Measurements from ENCODE around the gene P2RY6. TPM values are rescaled to one million over a fixed set of nuclear protein-coding genes. Genes with fewer than 3 reads are reported as not detected.

P2RY6 gene, protein sequence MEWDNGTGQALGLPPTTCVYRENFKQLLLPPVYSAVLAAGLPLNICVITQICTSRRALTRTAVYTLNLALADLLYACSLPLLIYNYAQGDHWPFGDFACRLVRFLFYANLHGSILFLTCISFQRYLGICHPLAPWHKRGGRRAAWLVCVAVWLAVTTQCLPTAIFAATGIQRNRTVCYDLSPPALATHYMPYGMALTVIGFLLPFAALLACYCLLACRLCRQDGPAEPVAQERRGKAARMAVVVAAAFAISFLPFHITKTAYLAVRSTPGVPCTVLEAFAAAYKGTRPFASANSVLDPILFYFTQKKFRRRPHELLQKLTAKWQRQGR
- total RNA-seq (not detected), polyA plus RNA-seq (not detected)

DNA sequence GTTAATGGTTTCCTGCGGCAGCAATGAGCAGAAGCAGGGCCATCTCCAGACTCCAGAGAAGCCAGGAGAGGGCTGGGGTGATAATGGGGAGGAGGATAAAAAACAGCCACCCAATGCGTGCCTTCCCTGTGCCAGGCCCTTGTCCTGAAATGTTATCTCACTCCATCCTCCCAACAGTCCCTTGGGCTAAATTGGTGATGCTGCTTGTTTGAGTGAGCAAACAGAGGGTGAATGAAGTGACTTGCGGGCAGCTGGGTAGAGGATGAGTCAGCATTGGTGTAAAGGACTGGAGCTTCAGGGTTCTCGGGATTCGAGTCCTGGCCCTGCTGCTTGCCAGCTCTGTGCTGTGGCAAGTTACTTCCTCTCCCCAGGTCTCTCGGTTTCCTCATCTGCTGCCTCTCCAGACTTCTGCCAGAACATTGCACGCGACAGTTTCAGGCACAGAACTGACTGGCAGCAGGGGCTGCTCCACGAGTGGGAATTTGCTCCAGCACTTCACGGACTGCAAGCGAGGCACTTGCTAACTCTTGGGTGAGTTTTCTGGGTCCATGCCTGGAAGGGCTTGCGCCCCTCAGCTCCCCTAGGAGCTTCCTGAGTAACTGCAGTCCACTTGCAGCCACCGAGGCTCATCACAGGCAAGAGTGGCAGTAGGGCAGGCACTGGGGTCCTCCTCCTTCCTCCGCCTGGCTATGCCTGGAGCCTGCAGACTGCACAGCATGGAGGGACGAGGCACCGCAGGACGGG is at the start of gene P2RY6:
Gene P2RY6, plus strand, starts transcription at position 403 of the 744 bp plus-strand sequence. CDS start 24,181 bp downstream, outside the sequence.
- peaks cover 18% of the 10 kb centered on the region for H3K27me3 Mint-ChIP-seq
- no peaks in the 10 kb centered on the region for H3K4me1 ChIP-seq (ENCODE audit: control insufficient read depth, insufficient read depth, low read length, poor library complexity, severe bottlenecking)
- peaks cover 2% of the 10 kb centered on the region for H3K27me3 ChIP-seq (ENCODE audit: control insufficient read depth, insufficient read depth, low read length)
- ATAC-seq (ENCODE audit: low read depth in 2 of 2) (peak in 1 of 2 donors; percentile 34), DNase-seq (no peak)
- no peak within 1 kb of the TSS for H3K27ac Mint-ChIP-seq
- no peaks in the 10 kb centered on the region for H3K9me3 ChIP-seq (ENCODE audit: control insufficient read depth in 2 of 2, low read length in 2 of 2)
- H3K27ac ChIP-seq (ENCODE audit: insufficient read depth, low read length, poor library complexity, severe bottlenecking), result no peak within 1 kb of the TSS
- H3K36me3 Mint-ChIP-seq, result no peaks in the 10 kb centered on the region
- no peaks in the 10 kb centered on the region for H3K9me3 Mint-ChIP-seq
- no peak within 1 kb of the TSS for H3K4me3 Mint-ChIP-seq
- no peaks in the 10 kb centered on the region for H3K36me3 ChIP-seq (ENCODE audit: control insufficient read depth, insufficient read depth, low read length)
- H3K4me3 ChIP-seq (ENCODE audit: low read depth, low read length), result no peak within 1 kb of the TSS
- H3K4me1 Mint-ChIP-seq, result no peaks in the 10 kb centered on the region

DNA sequence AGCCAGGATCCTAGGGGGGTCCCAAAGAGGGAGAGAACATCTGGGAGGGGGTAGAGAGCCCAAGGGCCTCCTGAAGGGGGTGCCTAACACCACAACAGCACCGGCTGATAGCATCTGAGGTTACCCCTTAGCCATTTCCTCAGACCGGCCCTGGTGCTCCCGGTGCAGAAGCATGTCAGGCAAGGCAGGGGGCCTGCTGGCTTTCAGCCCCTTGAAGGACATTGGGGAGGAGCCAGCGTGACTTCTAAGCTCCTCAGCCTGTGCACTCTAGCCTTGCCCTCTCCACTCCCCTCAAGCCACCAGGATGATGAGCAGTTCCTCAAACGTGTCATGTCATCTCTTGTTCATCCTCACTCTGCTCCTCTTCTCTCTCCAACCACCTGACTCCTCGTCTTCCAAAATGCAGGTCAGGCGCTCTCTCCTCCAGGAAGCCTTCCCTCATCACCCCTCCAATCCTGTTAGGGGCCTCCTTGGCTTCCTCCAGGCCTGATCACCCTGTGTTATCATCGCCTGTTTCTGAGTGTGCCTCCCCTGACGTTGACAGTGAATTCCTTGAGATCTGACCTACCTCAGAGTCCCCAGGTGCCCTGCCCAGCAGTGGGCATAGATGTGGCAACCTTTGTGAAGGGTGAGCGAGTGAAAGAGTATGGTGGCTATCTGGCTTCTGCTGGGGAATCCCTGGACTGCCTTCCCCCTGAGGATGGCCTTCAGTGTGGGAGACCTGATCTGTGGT is 48.0 kb upstream of the P2RY6 start:
- Mint-ChIP-seq H3K4me1 (peaks cover 0 to 3% (median under 1%) of the 10 kb centered on the region in 4 donors), H3K4me3 (no peak overlapping the region), H3K9me3 (no peaks in the 10 kb centered on the region), H3K27ac (peak overlapping the region in 1 of 3 donors; percentile 51), H3K36me3 (no peaks in the 10 kb centered on the region), H3K27me3 (peaks cover 24% of the 10 kb centered on the region)
- Histone ChIP-seq H3K36me3 (ENCODE audit: control insufficient read depth, insufficient read depth, low read length) (no peaks in the 10 kb centered on the region), H3K27ac (ENCODE audit: insufficient read depth, low read length, poor library complexity, severe bottlenecking) (no peak overlapping the region), H3K27me3 (ENCODE audit: control insufficient read depth, insufficient read depth, low read length) (no peaks in the 10 kb centered on the region), H3K4me1 (ENCODE audit: control insufficient read depth, insufficient read depth, low read length, poor library complexity, severe bottlenecking) (no peaks in the 10 kb centered on the region), H3K9me3 (ENCODE audit: control insufficient read depth in 2 of 2, low read length in 2 of 2) (no peaks in the 10 kb centered on the region), H3K4me3 (ENCODE audit: low read depth, low read length) (no peak overlapping the region)
- DNase-seq, result no peak
- ATAC-seq (ENCODE audit: low read depth in 2 of 2), result no peak

DNA sequence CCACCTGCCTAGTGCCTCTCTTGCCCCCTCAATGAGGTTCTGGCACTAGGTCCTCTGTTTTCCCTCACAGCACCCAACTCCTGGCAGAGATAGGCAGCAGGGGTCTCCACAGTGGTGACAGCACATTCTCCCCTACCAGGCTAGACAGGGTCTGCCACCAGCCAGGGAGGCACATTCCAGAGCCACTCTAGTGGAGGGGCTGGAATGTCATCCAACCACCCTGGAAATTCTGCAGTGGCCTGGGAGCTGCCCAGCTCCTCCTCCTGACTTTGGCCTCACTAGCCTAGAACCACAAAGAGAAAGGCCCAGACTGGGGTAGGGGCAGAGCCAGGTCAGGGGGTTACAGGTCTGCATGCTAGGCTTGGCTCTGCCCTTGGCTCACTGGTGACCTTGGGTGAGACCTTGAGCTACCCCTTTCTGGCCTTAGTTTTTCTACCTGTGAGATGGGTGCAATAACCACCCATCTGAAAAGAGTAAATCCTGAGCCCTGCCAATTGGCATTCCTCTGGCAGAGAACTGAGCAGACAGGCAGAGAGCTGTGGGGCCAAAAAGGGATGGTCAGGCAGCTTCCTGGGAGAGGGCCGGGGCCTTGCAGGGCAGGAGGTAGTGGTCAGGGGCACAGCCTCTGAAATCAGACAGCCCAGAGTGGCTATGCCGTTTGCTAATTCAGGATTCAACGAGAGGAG is 47.0 kb upstream of the P2RY6 start:
- no peaks in the 10 kb centered on the region for H3K36me3 ChIP-seq (ENCODE audit: control insufficient read depth, insufficient read depth, low read length)
- H3K4me1 Mint-ChIP-seq, result peaks cover 0 to 3% (median 0%) of the 10 kb centered on the region in 4 donors
- H3K4me3 ChIP-seq (ENCODE audit: low read depth, low read length), result no peak overlapping the region
- peaks cover 16% of the 10 kb centered on the region for H3K27me3 Mint-ChIP-seq
- H3K9me3 Mint-ChIP-seq, result no peaks in the 10 kb centered on the region
- H3K9me3 ChIP-seq (ENCODE audit: control insufficient read depth in 2 of 2, low read length in 2 of 2), result no peaks in the 10 kb centered on the region
- no peak overlapping the region for H3K4me3 Mint-ChIP-seq
- no peak overlapping the region for H3K27ac ChIP-seq (ENCODE audit: insufficient read depth, low read length, poor library complexity, severe bottlenecking)
- no peaks in the 10 kb centered on the region for H3K27me3 ChIP-seq (ENCODE audit: control insufficient read depth, insufficient read depth, low read length)
- ATAC-seq (ENCODE audit: low read depth in 2 of 2), result no peak
- no peaks in the 10 kb centered on the region for H3K4me1 ChIP-seq (ENCODE audit: control insufficient read depth, insufficient read depth, low read length, poor library complexity, severe bottlenecking)
- H3K27ac Mint-ChIP-seq, result peak overlapping the region in 1 of 3 donors; percentile 30
- H3K36me3 Mint-ChIP-seq, result no peaks in the 10 kb centered on the region
- DNase-seq, result no peak

DNA sequence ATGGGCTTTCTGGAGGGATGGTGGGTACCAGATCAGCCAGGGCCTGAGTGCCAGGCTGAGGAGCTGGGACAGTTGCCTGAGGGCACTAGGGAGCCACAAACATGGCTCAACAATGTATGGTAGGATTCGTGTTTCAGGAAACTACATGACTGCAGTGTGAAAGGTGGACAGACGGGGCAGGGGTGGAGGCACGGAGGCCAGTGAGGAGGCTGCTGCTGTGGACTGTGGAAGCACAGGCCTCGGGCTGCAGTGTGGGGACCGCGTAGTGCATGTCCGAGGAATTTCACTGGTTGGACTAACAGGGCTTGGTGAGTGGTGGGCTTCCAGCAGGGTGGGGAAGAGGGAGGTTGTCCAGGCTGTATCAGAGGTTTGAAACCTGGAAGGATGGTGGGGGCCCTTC is 46.3 kb upstream of the P2RY6 start:
- Histone ChIP-seq H3K36me3 (ENCODE audit: control insufficient read depth, insufficient read depth, low read length) (no peaks in the 10 kb centered on the region), H3K27ac (ENCODE audit: insufficient read depth, low read length, poor library complexity, severe bottlenecking) (no peak overlapping the region), H3K27me3 (ENCODE audit: control insufficient read depth, insufficient read depth, low read length) (no peaks in the 10 kb centered on the region), H3K4me3 (ENCODE audit: low read depth, low read length) (no peak overlapping the region), H3K9me3 (ENCODE audit: control insufficient read depth in 2 of 2, low read length in 2 of 2) (no peaks in the 10 kb centered on the region), H3K4me1 (ENCODE audit: control insufficient read depth, insufficient read depth, low read length, poor library complexity, severe bottlenecking) (no peaks in the 10 kb centered on the region)
- H3K4me1 Mint-ChIP-seq, result peaks cover 0 to 3% (median 0%) of the 10 kb centered on the region in 4 donors
- no peaks in the 10 kb centered on the region for H3K36me3 Mint-ChIP-seq
- no peak for ATAC-seq (ENCODE audit: low read depth in 2 of 2)
- no peaks in the 10 kb centered on the region for H3K9me3 Mint-ChIP-seq
- peak overlapping the region in 2 of 3 donors; percentile 30 to 33 for H3K27ac Mint-ChIP-seq
- no peak for DNase-seq
- peaks cover 15% of the 10 kb centered on the region for H3K27me3 Mint-ChIP-seq
- no peak overlapping the region for H3K4me3 Mint-ChIP-seq

DNA sequence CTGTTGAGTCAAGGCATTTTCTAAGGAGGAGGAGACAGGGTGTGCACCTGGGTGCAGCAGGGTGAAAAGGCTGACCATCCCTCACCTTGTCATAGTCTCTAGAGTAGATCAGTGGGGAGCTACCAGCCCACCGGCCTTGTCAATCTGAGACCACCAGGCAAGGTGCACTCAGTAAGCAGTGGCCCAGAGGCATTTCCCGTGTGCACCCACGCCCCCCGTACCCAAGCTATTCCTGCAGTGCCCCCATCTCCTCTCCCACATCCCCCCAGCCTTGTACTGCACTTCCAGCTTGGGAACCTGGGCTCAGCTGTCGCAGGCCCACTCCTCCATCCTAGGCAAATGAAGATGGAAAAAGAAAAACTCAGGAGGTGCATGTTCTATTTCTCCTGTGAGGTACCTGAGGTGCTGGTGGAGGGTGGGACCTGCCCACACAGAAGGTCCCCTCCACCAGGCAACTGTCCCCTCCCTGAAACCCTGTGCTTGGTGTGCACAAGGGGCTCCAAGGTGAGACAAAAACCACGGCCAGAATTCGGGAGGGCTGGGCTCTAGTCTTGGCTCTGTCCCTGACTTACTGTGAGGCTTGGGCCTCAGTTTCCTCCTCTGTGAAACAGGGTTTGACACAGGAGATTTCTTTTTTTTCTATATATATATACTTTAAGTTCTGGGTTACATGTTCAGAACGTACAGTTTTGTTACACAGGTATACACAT is 45.7 kb upstream of the P2RY6 start:
- H3K4me1 Mint-ChIP-seq, result peaks cover 0 to 3% (median 0%) of the 10 kb centered on the region in 4 donors
- H3K9me3 Mint-ChIP-seq, result no peaks in the 10 kb centered on the region
- DNase-seq (no peak), ATAC-seq (ENCODE audit: low read depth in 2 of 2) (no peak)
- peaks cover 15% of the 10 kb centered on the region for H3K27me3 Mint-ChIP-seq
- H3K27ac Mint-ChIP-seq, result no peak overlapping the region
- H3K36me3 Mint-ChIP-seq, result no peaks in the 10 kb centered on the region
- no peaks in the 10 kb centered on the region for H3K4me1 ChIP-seq (ENCODE audit: control insufficient read depth, insufficient read depth, low read length, poor library complexity, severe bottlenecking)
- no peaks in the 10 kb centered on the region for H3K27me3 ChIP-seq (ENCODE audit: control insufficient read depth, insufficient read depth, low read length)
- H3K36me3 ChIP-seq (ENCODE audit: control insufficient read depth, insufficient read depth, low read length), result no peaks in the 10 kb centered on the region
- no peak overlapping the region for H3K4me3 ChIP-seq (ENCODE audit: low read depth, low read length)
- no peak overlapping the region for H3K4me3 Mint-ChIP-seq
- H3K27ac ChIP-seq (ENCODE audit: insufficient read depth, low read length, poor library complexity, severe bottlenecking), result no peak overlapping the region
- no peaks in the 10 kb centered on the region for H3K9me3 ChIP-seq (ENCODE audit: control insufficient read depth in 2 of 2, low read length in 2 of 2)

DNA sequence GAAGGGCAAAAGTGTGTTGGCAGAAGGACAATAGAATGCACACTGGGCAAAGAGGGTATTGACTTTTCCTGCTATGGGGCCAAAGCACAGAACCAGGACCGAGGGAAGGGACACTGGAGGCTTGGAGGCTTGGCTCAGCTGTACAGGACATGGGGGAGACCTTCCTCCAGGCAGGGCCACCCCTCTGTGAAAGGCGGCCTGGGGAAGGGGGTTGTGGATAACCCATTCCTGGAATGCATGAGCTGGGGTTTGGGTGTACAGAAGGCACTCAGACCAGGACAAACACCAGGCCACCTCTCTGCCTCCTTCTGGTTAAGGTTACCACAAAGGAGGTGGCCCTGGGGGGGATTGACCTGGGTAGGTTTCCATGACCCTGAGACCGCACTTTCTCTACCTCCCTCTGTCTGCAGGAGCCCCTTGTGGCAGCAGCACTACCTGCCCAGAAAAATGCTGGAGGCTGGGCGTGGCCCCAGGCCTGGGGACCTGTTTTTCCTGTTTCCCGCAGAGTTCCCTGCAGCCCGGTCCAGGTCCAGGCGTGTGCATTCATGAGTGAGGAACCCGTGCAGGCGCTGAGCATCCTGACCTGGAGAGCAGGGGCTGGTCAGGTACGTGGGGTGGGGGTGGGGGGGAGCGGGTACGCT is 44.4 kb upstream of the P2RY6 start:
- Mint-ChIP-seq H3K36me3 (no peaks in the 10 kb centered on the region), H3K4me1 (peaks cover 0 to 3% (median 0%) of the 10 kb centered on the region in 4 donors), H3K27ac (no peak overlapping the region), H3K9me3 (no peaks in the 10 kb centered on the region), H3K4me3 (no peak overlapping the region), H3K27me3 (peaks cover 15% of the 10 kb centered on the region)
- no peak overlapping the region for H3K27ac ChIP-seq (ENCODE audit: insufficient read depth, low read length, poor library complexity, severe bottlenecking)
- no peaks in the 10 kb centered on the region for H3K27me3 ChIP-seq (ENCODE audit: control insufficient read depth, insufficient read depth, low read length)
- ATAC-seq (ENCODE audit: low read depth in 2 of 2), result no peak
- DNase-seq, result no peak
- H3K4me3 ChIP-seq (ENCODE audit: low read depth, low read length), result no peak overlapping the region
- H3K36me3 ChIP-seq (ENCODE audit: control insufficient read depth, insufficient read depth, low read length), result no peaks in the 10 kb centered on the region
- no peaks in the 10 kb centered on the region for H3K4me1 ChIP-seq (ENCODE audit: control insufficient read depth, insufficient read depth, low read length, poor library complexity, severe bottlenecking)
- H3K9me3 ChIP-seq (ENCODE audit: control insufficient read depth in 2 of 2, low read length in 2 of 2), result no peaks in the 10 kb centered on the region
